HG03521 (cell line): ENCODE measurements around the gene MCM3.

Experiments
- ATAC-seq: cut with Tn5 transposase; IDR thresholded peaks from one replicate; pipeline ENCODE4 v1.9.1; 2021; ENCODE audit warnings: mild to moderate bottlenecking, moderate library complexity; ENCODE audit not compliant: unreplicated experiment

MCM3 gene

GRCh38 chr6:52254731-52255378 lies 29.7 kb downstream of the MCM3 start:
- ATAC-seq = no peak

- ATAC-seq = no peak
Measured at GRCh38 chr6:52253494-52253893, 31.0 kb downstream of the MCM3 start.

GRCh38 chr6:52251113-52251512 lies 33.4 kb downstream of the MCM3 start:
- ATAC-seq = no peak

GRCh38 chr6:52249078-52249477 lies 35.5 kb downstream of the MCM3 start:
- ATAC-seq = no peak

- no peak for ATAC-seq
Measured at GRCh38 chr6:52245425-52245824, 39.1 kb downstream of the MCM3 start.

GRCh38 chr6:52244400-52244799 lies 40.1 kb downstream of the MCM3 start, which contains the start of gene IL17F:
TSS of gene IL17F (minus strand) at chr6:52244500. CDS start at chr6:52244429, 71 bp downstream.
- ATAC-seq = no peak

GRCh38 chr6:52243282-52243893 lies 41.2 kb downstream of the MCM3 start:
- ATAC-seq = no peak

- ATAC-seq = no peak
Measured at GRCh38 chr6:52241819-52242218, 42.7 kb downstream of the MCM3 start.

GRCh38 chr6:52233975-52234823 lies 50.3 kb downstream of the MCM3 start:
- ATAC-seq = peak; percentile 58

GRCh38 chr6:52233005-52233404 lies 51.5 kb downstream of the MCM3 start:
- ATAC-seq = no peak

- no peak for ATAC-seq
Measured at GRCh38 chr6:52231406-52232127, 53.0 kb downstream of the MCM3 start.

GRCh38 chr6:52230685-52231084 lies 53.9 kb downstream of the MCM3 start:
- no peak for ATAC-seq

GRCh38 chr6:52227495-52227894 lies 57.0 kb downstream of the MCM3 start:
- peak; percentile 99 for ATAC-seq

- ATAC-seq = peak; percentile 68
Measured at GRCh38 chr6:52221302-52221701, 63.2 kb downstream of the MCM3 start.

- ATAC-seq = no peak
Measured at GRCh38 chr6:52217761-52218160, 66.8 kb downstream of the MCM3 start.

- no peak for ATAC-seq
Measured at GRCh38 chr6:52216932-52217575, 67.5 kb downstream of the MCM3 start.

GRCh38 chr6:52215787-52216186 lies 68.8 kb downstream of the MCM3 start:
- ATAC-seq = no peak
